ENCODE data around the gene PTDSS2. TPM values are rescaled to one million over a fixed set of nuclear protein-coding genes. Genes with fewer than 3 reads are reported as not detected.

Gene PTDSS2
- total and polyA plus RNA-seq, 2 of the 4 experiments (the other 2 are of a cell fraction) = 23.5 to 26.6 TPM

DNA sequence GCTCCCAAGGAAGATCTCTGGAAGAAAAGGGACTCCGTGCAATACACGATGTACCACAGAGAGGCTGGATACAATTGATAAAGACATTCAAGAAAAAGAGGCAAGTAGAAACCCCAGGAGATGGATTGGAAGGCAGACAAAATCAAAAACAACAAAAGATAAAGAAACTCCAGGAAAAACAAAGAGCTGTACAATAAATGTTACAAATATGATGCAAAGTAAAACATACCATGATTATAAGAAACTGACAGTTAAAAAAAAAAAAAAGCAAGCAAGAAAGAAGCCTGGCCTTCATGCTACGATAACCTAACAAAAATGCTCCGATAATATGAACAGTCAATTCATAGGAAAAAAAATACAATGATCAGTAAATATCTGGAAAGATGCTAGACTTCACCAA is 24.8 kb upstream of the PTDSS2 start:
- Histone ChIP-seq H4K20me1 (ENCODE audit: insufficient read depth, low read length) (no peaks in the 10 kb centered on the region), H3K9me1 (ENCODE audit: insufficient read depth, low read length) (no peaks in the 10 kb centered on the region), H3K4me1 (ENCODE audit: control insufficient read depth, insufficient read depth, low read length) (no peaks in the 10 kb centered on the region), H2AFZ (replicated peaks; ENCODE audit: low read length, poor library complexity) (no peak overlapping the region), H2BK5ac (ENCODE audit: low read depth, low read length, poor library complexity, severe bottlenecking) (no peak overlapping the region), H2BK20ac (ENCODE audit: low read depth, low read length) (no peak overlapping the region), H2AK9ac (replicated peaks; ENCODE audit: low read depth, low read length, poor library complexity) (no peak overlapping the region), H3K27me3 (ENCODE audit: control insufficient read depth, insufficient read depth, low read length) (peaks cover 21% of the 10 kb centered on the region), H3K23ac (ENCODE audit: low read depth, low read length) (no peak overlapping the region), H3K4me2 (ENCODE audit: low read depth, low read length) (no peak overlapping the region), H3K56ac (ENCODE audit: extremely low read depth, insufficient read depth, low read length) (no peak overlapping the region), H3K4ac (ENCODE audit: low read depth, low read length) (no peak overlapping the region), H3K27ac (ENCODE audit: insufficient read depth, low read length) (no peak overlapping the region), H3K18ac (ENCODE audit: low read depth, low read length) (no peak overlapping the region), H2AK5ac (ENCODE audit: low read depth, low read length) (no peak overlapping the region), H3K9ac (ENCODE audit: low read depth, low read length) (no peak overlapping the region), H2BK15ac (ENCODE audit: low read depth, low read length) (no peak overlapping the region), H3K14ac (replicated peaks; ENCODE audit: low read depth, low read length) (no peak overlapping the region), H3K4me3 (ENCODE audit: insufficient read depth, low read depth, low read length) (no peak overlapping the region), H2BK120ac (ENCODE audit: low read depth, low read length) (no peak overlapping the region), H4K91ac (ENCODE audit: insufficient read depth, low read depth, low read length) (no peak overlapping the region), H4K8ac (ENCODE audit: low read depth in 2 of 2, low read length in 2 of 2) (no peak overlapping the region), H3K36me3 (ENCODE audit: control insufficient read depth, insufficient read depth, low read length) (no peaks in the 10 kb centered on the region), H4K5ac (ENCODE audit: low read depth, low read length) (no peak overlapping the region), H3K79me1 (ENCODE audit: low read depth in 1 of 2, low read length in 2 of 2) (no peaks in the 10 kb centered on the region), H3K9me3 (ENCODE audit: control insufficient read depth, insufficient read depth, low read length) (no peaks in the 10 kb centered on the region)
- POLR2A ChIA-PET (ENCODE audit: unreplicated experiment) = no interaction called here
- in situ Hi-C loops (cut with MboI; ENCODE audit: low sequenced_read_pairs) = no loop called here
- ATAC-seq (ENCODE audit: low read depth) (no peak), DNase-seq (no peak)
- TF ChIP-seq NFE2L2 (IDR thresholded peaks at IDR 0.05; ENCODE audit: low read depth, low read length) (no peak), CHD1 (IDR thresholded peaks at IDR 0.05; ENCODE audit: low read depth, low read length) (no peak), MAFK (IDR thresholded peaks at IDR 0.05; ENCODE audit: low read depth, low read length) (no peak), RAD21 (IDR thresholded peaks at IDR 0.05; ENCODE audit: low read length) (no peak), BHLHE40 (IDR thresholded peaks at IDR 0.05; ENCODE audit: low read depth, low read length) (no peak), MAZ (IDR thresholded peaks at IDR 0.05; ENCODE audit: borderline replicate concordance, low read depth, low read length) (no peak), SMC3 (IDR thresholded peaks at IDR 0.05; ENCODE audit: low read depth, low read length) (no peak), POLR2A (IDR thresholded peaks at IDR 0.05; ENCODE audit: low read depth, low read length) (no peak)
- TF ChIP-seq, protein P1, sequence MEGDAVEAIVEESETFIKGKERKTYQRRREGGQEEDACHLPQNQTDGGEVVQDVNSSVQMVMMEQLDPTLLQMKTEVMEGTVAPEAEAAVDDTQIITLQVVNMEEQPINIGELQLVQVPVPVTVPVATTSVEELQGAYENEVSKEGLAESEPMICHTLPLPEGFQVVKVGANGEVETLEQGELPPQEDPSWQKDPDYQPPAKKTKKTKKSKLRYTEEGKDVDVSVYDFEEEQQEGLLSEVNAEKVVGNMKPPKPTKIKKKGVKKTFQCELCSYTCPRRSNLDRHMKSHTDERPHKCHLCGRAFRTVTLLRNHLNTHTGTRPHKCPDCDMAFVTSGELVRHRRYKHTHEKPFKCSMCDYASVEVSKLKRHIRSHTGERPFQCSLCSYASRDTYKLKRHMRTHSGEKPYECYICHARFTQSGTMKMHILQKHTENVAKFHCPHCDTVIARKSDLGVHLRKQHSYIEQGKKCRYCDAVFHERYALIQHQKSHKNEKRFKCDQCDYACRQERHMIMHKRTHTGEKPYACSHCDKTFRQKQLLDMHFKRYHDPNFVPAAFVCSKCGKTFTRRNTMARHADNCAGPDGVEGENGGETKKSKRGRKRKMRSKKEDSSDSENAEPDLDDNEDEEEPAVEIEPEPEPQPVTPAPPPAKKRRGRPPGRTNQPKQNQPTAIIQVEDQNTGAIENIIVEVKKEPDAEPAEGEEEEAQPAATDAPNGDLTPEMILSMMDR (conservative IDR thresholded peaks at IDR 0.05; ENCODE audit: low read depth, low read length) = no peak
- TF ChIP-seq, protein P2, sequence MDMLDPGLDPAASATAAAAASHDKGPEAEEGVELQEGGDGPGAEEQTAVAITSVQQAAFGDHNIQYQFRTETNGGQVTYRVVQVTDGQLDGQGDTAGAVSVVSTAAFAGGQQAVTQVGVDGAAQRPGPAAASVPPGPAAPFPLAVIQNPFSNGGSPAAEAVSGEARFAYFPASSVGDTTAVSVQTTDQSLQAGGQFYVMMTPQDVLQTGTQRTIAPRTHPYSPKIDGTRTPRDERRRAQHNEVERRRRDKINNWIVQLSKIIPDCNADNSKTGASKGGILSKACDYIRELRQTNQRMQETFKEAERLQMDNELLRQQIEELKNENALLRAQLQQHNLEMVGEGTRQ (IDR thresholded peaks at IDR 0.05; ENCODE audit: low read depth, low read length) = no peak
- BruUV-seq (replicated peaks) = no TSS peak
- dilution Hi-C loops (cut with HindIII; ENCODE audit: low sequenced_read_pairs, unreplicated experiment) = no loop called here
- CTCF ChIA-PET = interaction anchor here (0.9 kb wide), 1 partner anchor 23 kb away, joined by 4 read pairs; no protein-coding TSS in a partner anchor
- no CpG with 5 or more reads among the region's 4 CpGs for WGBS, 2 experiments (ENCODE audit: extremely low coverage in 2 of 2, insufficient read length in 1 of 2)
- intact Hi-C loops (cut with micrococcal nuclease) = no loop called here
